Activated naive CD8-positive, alpha-beta T cell treated with anti-CD3 and anti-CD28 coated beads for 36 hours (primary cell): ENCODE results near the gene NRCAM. TPM values are rescaled to one million over a fixed set of nuclear protein-coding genes. Genes with fewer than 3 reads are reported as not detected.

Experiments used
- DNase-seq: peaks from one replicate; pipeline ENCODE4 v3.0.0; 2021
- H3K27ac Mint-ChIP-seq: one replicate; pipeline ENCODE4 v1.8.0; 2022; ENCODE audit warnings: mild to moderate bottlenecking, moderate library complexity, mixed read lengths
- H3K27me3 Mint-ChIP-seq: one replicate; pipeline ENCODE4 v1.8.0; 2022; ENCODE audit warnings: mild to moderate bottlenecking, mixed read lengths
- H3K36me3 Mint-ChIP-seq: one replicate; pipeline ENCODE4 v1.8.0; 2021; ENCODE audit warnings: mild to moderate bottlenecking, mixed read lengths
- H3K4me1 Mint-ChIP-seq: one replicate; pipeline ENCODE4 v1.8.0; 2021; ENCODE audit warnings: mixed read lengths
- H3K4me3 Mint-ChIP-seq: one replicate; pipeline ENCODE4 v1.8.0; 2022; ENCODE audit warnings: mild to moderate bottlenecking, moderate library complexity, mixed read lengths
- H3K9me3 Mint-ChIP-seq: one replicate; pipeline ENCODE4 v1.8.0; 2022; ENCODE audit warnings: mixed read lengths
- total RNA-seq, 2 experiments: library from RNA; stranded (reverse); gene quantifications; one replicate each; pipeline ENCODE4 v1.2.3, GENCODE V29; 2021

NRCAM gene
- total RNA-seq, 2 experiments from 2014 or later, result 3.9 to 4.6 TPM

DNA sequence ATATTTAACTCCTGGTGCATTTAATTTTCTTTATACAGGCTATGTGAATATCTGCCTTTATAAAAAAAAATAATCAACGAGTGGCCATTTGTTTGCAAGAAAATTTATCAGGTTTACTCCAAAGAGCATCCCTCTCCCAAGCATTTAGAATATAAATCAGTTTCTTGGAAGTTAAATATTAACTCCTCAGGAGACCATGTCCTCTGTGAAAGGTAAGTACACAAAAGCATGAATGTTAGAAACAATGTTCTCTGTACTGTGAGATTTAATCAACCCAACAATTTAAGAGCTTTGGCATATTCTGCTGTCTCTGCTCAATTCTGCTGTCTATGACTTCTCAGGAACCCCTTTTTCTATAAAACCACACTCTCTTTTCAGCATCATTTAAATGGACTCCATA, 206.8 kb downstream of the NRCAM start:
- no peaks in the 10 kb centered on the region for H3K27me3 Mint-ChIP-seq
- no peak overlapping the region for H3K27ac Mint-ChIP-seq
- DNase-seq, result no peak
- peaks cover 14% of the 10 kb centered on the region for H3K4me1 Mint-ChIP-seq
- no peak overlapping the region for H3K4me3 Mint-ChIP-seq
- H3K36me3 Mint-ChIP-seq, result no peaks in the 10 kb centered on the region
- H3K9me3 Mint-ChIP-seq, result no peaks in the 10 kb centered on the region

DNA sequence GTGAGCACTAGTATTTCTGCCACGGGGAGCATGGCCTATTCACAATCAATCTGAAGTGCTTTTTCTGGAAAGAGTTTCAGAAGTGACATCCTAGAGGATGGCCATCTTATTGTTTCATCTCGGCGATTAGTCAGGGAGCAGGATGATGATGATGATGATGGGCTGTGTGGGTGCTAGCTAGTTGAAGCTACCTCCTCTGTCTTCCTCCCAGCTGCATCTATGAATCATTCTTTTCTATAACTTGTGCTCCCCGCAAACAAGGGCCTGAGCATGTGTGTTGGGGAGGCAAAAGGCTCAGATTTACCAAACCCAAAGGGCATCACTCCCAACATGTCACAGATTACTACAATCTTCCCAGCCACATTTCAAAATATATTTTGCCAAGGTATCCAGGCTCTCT, 207.4 kb downstream of the NRCAM start:
- H3K4me1 Mint-ChIP-seq, result peaks cover 14% of the 10 kb centered on the region
- H3K9me3 Mint-ChIP-seq, result no peaks in the 10 kb centered on the region
- no peak overlapping the region for H3K27ac Mint-ChIP-seq
- no peak for DNase-seq
- no peaks in the 10 kb centered on the region for H3K27me3 Mint-ChIP-seq
- H3K4me3 Mint-ChIP-seq, result no peak overlapping the region
- no peaks in the 10 kb centered on the region for H3K36me3 Mint-ChIP-seq

DNA sequence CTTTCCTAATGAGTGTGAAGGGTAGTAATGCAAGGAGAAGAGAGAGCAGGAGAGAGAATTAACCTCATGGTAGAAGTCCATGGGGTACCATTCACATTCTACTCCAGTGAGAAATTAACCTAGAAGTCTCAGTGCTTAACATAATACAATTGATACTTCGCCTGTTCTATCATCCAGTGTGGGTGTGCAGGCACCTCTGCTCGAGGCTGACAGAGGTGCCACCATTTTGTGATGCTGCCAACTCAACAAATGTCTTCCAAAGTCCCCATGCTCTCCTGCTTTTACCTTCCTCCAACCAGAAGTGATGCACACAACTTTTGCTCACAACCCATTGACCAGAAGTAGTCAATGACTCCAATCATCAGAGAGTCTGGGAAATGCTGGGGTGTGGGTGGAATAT, 207.8 kb downstream of the NRCAM start:
- Mint-ChIP-seq H3K27me3 (no peaks in the 10 kb centered on the region), H3K9me3 (no peaks in the 10 kb centered on the region)
- no peak for DNase-seq

GRCh38 chr7:108247614-108248013, 208.6 kb downstream of the NRCAM start:
- no peaks in the 10 kb centered on the region for H3K9me3 Mint-ChIP-seq
- H3K27me3 Mint-ChIP-seq, result no peaks in the 10 kb centered on the region
- H3K4me3 Mint-ChIP-seq, result no peak overlapping the region
- H3K36me3 Mint-ChIP-seq, result no peaks in the 10 kb centered on the region
- no peak for DNase-seq
- no peak overlapping the region for H3K27ac Mint-ChIP-seq
- H3K4me1 Mint-ChIP-seq, result peaks cover 8% of the 10 kb centered on the region

More for the DNA sequence above, 207.8 kb downstream of the NRCAM start:
- Mint-ChIP-seq H3K36me3 (no peaks in the 10 kb centered on the region), H3K4me1 (peaks cover 12% of the 10 kb centered on the region), H3K4me3 (no peak overlapping the region), H3K27ac (no peak overlapping the region)

GRCh38 chr7:108246227-108246837, 209.9 kb downstream of the NRCAM start:
- Mint-ChIP-seq H3K27me3 (no peaks in the 10 kb centered on the region), H3K4me3 (no peak overlapping the region), H3K27ac (no peak overlapping the region), H3K9me3 (no peaks in the 10 kb centered on the region), H3K36me3 (no peaks in the 10 kb centered on the region), H3K4me1 (peaks cover 8% of the 10 kb centered on the region)
- no peak for DNase-seq

DNA sequence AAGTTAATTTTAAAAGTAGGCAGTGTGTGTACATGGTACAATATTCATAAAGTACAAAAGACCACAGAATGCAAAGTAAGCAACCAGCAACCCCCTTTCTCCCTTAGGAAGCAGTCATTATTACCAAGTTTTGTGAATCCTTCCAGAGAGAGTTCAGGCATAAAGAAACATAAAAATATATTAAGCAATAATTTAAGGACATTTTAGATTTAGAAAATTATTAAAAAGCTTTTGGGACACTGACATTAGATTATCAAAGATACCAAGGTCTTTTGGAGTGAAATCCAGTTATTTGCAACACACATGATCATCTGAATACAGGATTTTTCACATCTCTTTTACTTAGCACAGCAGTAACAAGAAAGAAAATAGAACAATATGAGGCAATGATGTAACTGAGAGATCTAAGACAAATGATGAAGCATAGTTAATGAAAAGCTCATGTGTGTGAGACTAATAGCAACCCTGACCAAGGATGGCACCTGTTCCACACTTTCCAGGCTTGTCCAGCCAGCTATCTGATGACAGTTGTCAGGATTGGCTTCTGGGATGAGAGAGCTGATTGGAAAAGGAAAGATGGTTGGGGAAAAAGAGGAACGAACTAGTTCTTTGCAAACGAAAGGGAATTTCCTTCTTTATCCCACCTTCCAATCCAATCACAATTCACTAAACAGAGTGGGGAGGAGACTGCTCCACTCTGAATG, 210.6 kb downstream of the NRCAM start:
- Mint-ChIP-seq H3K27ac (no peak overlapping the region), H3K36me3 (no peaks in the 10 kb centered on the region), H3K27me3 (no peaks in the 10 kb centered on the region), H3K4me1 (peaks cover 8% of the 10 kb centered on the region), H3K9me3 (no peaks in the 10 kb centered on the region), H3K4me3 (no peak overlapping the region)
- DNase-seq, result no peak

GRCh38 chr7:108244110-108244509, 212.1 kb downstream of the NRCAM start:
- no peak for DNase-seq
- Mint-ChIP-seq H3K27me3 (no peaks in the 10 kb centered on the region), H3K4me3 (no peak overlapping the region), H3K4me1 (peaks cover 8% of the 10 kb centered on the region), H3K9me3 (no peaks in the 10 kb centered on the region), H3K36me3 (peaks cover 3% of the 10 kb centered on the region), H3K27ac (no peak overlapping the region)

DNA sequence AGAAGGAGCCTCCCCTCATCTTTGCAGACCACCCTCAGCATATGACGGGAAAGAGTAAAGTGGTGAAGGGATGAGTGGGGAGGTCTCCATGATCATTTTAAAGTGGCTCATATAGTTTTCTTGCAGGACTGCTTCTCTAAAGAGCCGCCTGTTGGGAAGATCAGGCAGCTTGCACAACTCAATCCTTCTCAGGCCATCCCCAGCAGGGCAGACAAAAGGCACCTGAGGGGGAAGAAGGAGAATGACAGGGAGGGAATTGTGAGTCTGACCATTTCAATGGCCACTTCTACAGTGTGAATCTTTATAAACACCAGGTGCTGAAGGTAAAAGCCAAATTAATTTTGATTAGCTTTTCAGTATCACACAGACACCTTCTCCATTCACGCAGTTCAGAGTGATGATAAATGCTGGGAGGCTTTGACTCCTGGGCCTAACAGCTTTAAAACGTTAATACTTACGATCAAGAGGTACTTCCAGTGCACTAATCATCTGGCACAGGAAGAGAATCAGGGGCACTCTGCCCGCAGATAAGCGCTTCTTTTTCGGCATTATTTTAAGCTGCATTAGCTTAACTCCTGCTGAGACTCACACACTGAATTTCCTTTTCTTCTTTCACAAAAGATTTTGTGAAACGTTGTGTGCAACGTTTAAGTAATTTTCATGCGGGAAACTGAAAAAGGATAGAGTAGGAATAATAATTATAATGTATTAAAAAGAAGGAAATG, 216.6 kb downstream of the NRCAM start:
- Mint-ChIP-seq H3K9me3 (no peaks in the 10 kb centered on the region), H3K36me3 (peaks cover 3% of the 10 kb centered on the region), H3K27me3 (no peaks in the 10 kb centered on the region), H3K4me3 (no peak overlapping the region), H3K27ac (no peak overlapping the region), H3K4me1 (peaks cover 19% of the 10 kb centered on the region)
- DNase-seq, result no peak

DNA sequence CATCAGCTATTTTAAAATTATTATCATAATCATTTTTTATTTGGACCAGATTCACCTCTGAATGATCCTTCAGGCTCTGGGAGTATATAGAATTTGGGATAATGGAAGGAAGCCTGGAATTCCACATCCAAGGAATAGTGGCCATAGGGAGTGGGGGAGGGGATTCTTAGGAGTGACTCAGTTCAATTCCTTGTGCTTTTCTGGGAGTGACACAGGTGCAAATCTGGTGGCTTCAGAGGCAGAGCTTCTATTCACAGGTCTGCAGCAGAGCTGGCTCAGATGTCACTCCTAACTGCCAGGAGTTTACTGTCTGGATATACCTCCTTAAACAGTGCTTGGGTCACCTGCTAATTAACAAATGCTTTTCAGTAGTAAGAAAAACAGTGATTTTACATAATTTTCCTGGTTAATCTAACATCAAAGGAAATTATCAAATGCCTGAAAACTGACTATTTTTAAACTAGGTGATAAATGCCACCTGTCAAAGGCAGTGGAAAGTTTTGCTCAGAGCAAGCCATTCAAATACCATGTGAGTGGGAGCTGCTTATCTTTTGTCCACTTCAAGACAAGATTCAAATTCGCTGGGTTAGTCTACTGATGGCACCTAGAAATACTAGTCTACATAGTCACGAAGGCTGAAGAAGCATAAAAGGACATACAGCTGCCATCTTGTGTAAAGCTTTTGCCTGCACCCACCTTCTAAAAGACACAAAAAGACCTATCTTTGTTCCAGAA, 219.4 kb downstream of the NRCAM start:
- Mint-ChIP-seq H3K4me3 (no peak overlapping the region), H3K27me3 (no peaks in the 10 kb centered on the region), H3K36me3 (peaks cover 3% of the 10 kb centered on the region), H3K4me1 (peaks cover 28% of the 10 kb centered on the region), H3K9me3 (no peaks in the 10 kb centered on the region), H3K27ac (no peak overlapping the region)
- no peak for DNase-seq

DNA sequence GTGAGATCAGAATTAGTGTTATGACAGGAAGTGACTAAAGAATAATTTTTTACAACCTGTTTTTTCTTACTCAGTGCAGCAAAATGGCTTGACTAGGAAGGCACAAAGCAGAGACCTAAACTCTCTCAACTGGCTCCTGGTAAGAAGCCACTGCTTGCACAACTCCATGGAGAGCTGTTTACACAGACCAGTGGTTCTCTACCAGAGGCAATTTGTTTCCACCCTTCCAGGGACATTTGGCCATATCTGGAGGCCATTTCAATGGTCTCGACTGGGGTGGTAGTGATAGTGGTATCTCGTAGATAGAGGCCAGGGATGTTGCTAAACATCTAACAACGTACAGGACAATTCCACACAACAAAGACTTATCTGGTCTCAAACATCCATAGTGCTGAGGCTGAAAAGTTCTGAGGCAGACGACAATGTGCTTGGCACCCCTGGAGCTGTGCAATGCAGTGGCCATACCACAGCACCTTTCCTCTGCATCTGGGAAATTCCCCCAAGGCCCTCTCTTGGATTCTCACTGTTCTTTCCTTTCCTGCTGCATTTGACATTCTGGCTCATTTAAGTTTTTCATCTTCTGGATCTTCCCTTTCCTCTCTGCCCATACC, 220.7 kb downstream of the NRCAM start:
- peaks cover 4% of the 10 kb centered on the region for H3K36me3 Mint-ChIP-seq
- H3K4me3 Mint-ChIP-seq, result no peak overlapping the region
- H3K27me3 Mint-ChIP-seq, result no peaks in the 10 kb centered on the region
- peaks cover 28% of the 10 kb centered on the region for H3K4me1 Mint-ChIP-seq
- no peak overlapping the region for H3K27ac Mint-ChIP-seq
- no peak for DNase-seq
- no peaks in the 10 kb centered on the region for H3K9me3 Mint-ChIP-seq

GRCh38 chr7:108234971-108235450, 221.2 kb downstream of the NRCAM start:
- Mint-ChIP-seq H3K4me3 (no peak overlapping the region), H3K36me3 (peaks cover 5% of the 10 kb centered on the region), H3K27me3 (no peaks in the 10 kb centered on the region), H3K9me3 (no peaks in the 10 kb centered on the region), H3K4me1 (peaks cover 28% of the 10 kb centered on the region), H3K27ac (no peak overlapping the region)
- no peak for DNase-seq

GRCh38 chr7:108234281-108234680, 222.0 kb downstream of the NRCAM start:
- H3K9me3 Mint-ChIP-seq, result no peaks in the 10 kb centered on the region
- peaks cover 4% of the 10 kb centered on the region for H3K36me3 Mint-ChIP-seq
- H3K27ac Mint-ChIP-seq, result no peak overlapping the region
- H3K4me1 Mint-ChIP-seq, result peaks cover 28% of the 10 kb centered on the region
- no peaks in the 10 kb centered on the region for H3K27me3 Mint-ChIP-seq
- no peak overlapping the region for H3K4me3 Mint-ChIP-seq
- DNase-seq, result no peak

DNA sequence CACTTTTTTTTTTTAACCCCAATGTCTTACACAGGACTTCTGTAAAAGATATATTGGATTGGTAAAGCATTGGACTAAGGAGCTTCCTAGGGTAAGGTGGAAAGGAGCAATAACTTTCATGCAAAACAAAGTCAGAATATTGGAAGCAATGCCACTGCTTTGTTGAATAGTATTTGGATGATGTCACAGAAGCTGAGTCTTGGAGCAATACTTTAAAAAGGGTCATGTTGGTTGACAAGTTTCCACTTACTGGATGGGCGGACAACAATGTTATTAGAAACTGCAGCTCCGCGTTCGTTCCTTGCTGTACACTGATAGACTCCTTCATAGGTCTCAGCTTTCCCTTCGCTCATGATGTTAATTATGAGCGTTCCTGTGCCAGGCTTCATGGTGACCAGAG, 224.2 kb downstream of the NRCAM start:
- peaks cover 24% of the 10 kb centered on the region for H3K4me1 Mint-ChIP-seq
- DNase-seq, result no peak
- no peak overlapping the region for H3K4me3 Mint-ChIP-seq
- H3K27me3 Mint-ChIP-seq, result no peaks in the 10 kb centered on the region
- H3K27ac Mint-ChIP-seq, result no peak overlapping the region
- no peaks in the 10 kb centered on the region for H3K9me3 Mint-ChIP-seq
- H3K36me3 Mint-ChIP-seq, result peaks cover 5% of the 10 kb centered on the region

GRCh38 chr7:108231221-108231620, 225.0 kb downstream of the NRCAM start:
- no peak overlapping the region for H3K4me3 Mint-ChIP-seq
- H3K9me3 Mint-ChIP-seq, result no peaks in the 10 kb centered on the region
- peaks cover 21% of the 10 kb centered on the region for H3K4me1 Mint-ChIP-seq
- H3K27ac Mint-ChIP-seq, result no peak overlapping the region
- no peaks in the 10 kb centered on the region for H3K27me3 Mint-ChIP-seq
- H3K36me3 Mint-ChIP-seq, result peaks cover 5% of the 10 kb centered on the region
- DNase-seq, result no peak

DNA sequence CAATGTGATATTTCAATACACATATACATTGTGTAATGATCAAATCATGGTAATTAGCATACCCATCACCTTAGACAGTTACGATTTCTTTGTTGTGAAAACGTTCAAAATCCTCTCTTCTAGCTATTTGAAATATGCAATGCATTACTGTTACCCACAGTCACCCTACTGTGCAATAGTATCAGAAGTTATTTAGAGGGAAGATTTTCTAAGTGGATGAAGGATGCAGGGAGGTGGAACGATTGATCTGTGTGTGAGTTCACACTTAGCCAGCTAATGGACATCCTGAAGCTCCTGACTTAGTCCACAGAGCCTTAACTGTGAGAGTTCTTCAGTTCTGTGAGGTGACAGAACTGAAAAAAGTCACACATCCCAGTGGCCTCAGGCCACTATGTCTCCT, 228.9 kb downstream of the NRCAM start:
- no peak for DNase-seq
- Mint-ChIP-seq H3K4me1 (no peaks in the 10 kb centered on the region), H3K27ac (no peak overlapping the region), H3K36me3 (peaks cover 7% of the 10 kb centered on the region), H3K27me3 (no peaks in the 10 kb centered on the region), H3K9me3 (no peaks in the 10 kb centered on the region), H3K4me3 (no peak overlapping the region)
